ENCODE results near the gene POLRMT. TPM values are rescaled to one million over a fixed set of nuclear protein-coding genes. Genes with fewer than 3 reads are reported as not detected.
A peak's percentile ranks its signal among the peaks of the same experiment; 100 is the strongest.

Gene POLRMT
- total RNA-seq, 1 experiment from 2014 or later, result 40.9 TPM

DNA sequence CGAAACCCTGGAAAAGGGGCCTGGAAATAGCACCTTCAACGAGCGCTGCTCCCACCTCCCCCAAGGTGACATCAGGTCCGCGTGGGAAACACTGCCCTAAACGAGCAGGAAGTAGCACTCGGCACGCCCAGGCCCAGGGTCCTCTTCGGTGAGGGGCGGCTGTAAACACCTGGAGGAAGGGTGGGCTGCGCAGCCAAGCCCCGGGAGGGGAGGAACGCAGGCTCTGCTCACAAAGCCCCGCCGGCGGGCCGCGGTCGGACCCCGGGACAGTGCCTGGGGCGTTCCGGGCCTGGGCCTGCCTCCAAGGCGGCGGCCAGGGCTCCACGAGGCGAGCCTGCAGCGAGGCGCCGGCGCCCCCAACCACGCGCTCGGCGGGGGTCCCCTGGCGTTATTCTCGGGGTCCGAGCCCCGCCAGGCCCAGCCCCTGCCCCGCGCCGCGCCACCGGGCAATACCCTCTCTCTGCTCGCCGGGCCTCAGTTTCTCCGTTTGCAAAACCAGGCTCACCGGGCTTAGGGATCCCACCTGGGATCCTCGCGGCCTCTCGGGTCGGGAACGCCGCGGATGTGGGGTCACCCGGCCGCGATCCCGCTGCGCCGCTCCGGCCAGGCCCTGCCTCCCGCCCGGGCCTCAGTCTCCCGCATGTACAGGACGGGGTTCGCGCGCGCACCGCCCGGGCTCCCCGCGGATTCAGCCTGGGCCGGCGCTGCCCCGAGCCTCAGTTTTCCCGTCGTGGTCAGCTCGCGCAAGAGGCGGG, 29.0 kb upstream of the POLRMT start:
- H3K9me3 Mint-ChIP-seq (ENCODE audit: unreplicated experiment), result no peaks in the 10 kb centered on the region
- peak; percentile 64 for DNase-seq (ENCODE audit: unreplicated experiment)
- H3K4me1 Mint-ChIP-seq (ENCODE audit: insufficient read depth, unreplicated experiment), result peaks cover 31% of the 10 kb centered on the region
- H3K36me3 Mint-ChIP-seq (ENCODE audit: insufficient read depth, unreplicated experiment), result peaks cover 7% of the 10 kb centered on the region
- H3K4me3 Mint-ChIP-seq (ENCODE audit: unreplicated experiment), result peak overlapping the region; percentile 87
- CTCF ChIA-PET, result interaction anchor here (0.8 to 1.8 kb wide), 3 partner anchors 15 to 72 kb away, joined by 3 to 7 read pairs (median 7); no protein-coding TSS in a partner anchor
- no TSS peak for BruUV-seq (replicated peaks)
- no peaks in the 10 kb centered on the region for H3K27me3 Mint-ChIP-seq (ENCODE audit: insufficient read depth, unreplicated experiment)
- POLR2A ChIA-PET, result interaction anchor here (0.6 to 3.3 kb wide), 10 partner anchors 14 to 943 kb away, joined by 3 to 49 read pairs (median 6); partner anchors contain the start of genes CDC34, FSTL3, MISP and UQCR11
- TF ChIP-seq, protein P1, sequence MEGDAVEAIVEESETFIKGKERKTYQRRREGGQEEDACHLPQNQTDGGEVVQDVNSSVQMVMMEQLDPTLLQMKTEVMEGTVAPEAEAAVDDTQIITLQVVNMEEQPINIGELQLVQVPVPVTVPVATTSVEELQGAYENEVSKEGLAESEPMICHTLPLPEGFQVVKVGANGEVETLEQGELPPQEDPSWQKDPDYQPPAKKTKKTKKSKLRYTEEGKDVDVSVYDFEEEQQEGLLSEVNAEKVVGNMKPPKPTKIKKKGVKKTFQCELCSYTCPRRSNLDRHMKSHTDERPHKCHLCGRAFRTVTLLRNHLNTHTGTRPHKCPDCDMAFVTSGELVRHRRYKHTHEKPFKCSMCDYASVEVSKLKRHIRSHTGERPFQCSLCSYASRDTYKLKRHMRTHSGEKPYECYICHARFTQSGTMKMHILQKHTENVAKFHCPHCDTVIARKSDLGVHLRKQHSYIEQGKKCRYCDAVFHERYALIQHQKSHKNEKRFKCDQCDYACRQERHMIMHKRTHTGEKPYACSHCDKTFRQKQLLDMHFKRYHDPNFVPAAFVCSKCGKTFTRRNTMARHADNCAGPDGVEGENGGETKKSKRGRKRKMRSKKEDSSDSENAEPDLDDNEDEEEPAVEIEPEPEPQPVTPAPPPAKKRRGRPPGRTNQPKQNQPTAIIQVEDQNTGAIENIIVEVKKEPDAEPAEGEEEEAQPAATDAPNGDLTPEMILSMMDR (IDR thresholded peaks at IDR 0.05; ENCODE audit: unreplicated experiment), result no peak
- peak overlapping the region; percentile 88 for H3K27ac Mint-ChIP-seq (ENCODE audit: low read depth, unreplicated experiment)
- intact Hi-C loops (cut with micrococcal nuclease), result loop anchor here (5.0 kb wide), 1 partner anchor 75 kb away; the partner anchor contains the start of gene HCN2

DNA sequence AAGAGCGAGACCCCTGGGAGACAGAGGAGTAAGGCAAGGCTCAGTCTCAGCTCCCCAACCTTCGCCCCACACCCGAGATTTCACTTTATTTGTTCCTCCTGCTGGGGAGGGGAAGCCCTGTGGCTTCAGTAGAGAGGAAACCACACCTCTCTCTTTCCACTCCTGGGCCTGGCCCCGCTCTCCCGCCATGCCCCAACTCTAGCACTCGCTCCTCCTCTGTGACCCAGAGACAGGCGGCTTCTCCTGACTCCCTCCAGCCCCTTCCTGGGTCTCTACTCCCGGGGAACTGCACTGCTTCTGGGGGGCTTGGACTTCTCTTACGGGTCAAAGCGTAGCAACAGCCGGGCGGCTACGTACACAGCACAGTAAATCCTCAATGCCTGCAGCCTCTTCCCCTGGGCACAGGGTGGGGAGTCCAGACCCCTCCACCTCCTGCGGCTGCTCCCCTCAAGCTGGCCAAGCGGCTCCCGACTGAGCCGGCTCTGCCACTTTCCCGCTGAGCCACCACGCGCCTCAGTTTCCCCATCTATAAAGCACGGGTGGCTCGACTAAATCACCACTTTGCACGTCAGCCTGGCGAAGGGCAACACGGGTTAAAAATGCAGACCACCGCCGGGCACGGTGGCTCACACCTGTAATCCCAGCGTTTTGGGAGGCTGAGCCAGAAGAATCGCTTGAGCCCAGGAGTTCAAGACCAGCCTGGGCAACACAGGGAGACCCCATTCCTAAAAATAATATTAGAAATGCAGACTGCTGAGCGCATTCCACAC, 28.3 kb upstream of the POLRMT start:
- H3K36me3 Mint-ChIP-seq (ENCODE audit: insufficient read depth, unreplicated experiment), result peaks cover 7% of the 10 kb centered on the region
- TF ChIP-seq, protein P1 (IDR thresholded peaks at IDR 0.05; ENCODE audit: unreplicated experiment), result no peak
- peak overlapping the region; percentile 87 for H3K4me3 Mint-ChIP-seq (ENCODE audit: unreplicated experiment)
- H3K27me3 Mint-ChIP-seq (ENCODE audit: insufficient read depth, unreplicated experiment), result no peaks in the 10 kb centered on the region
- H3K9me3 Mint-ChIP-seq (ENCODE audit: unreplicated experiment), result no peaks in the 10 kb centered on the region
- BruUV-seq (replicated peaks), result TSS peak; percentile 47
- peak overlapping the region; percentile 88 for H3K27ac Mint-ChIP-seq (ENCODE audit: low read depth, unreplicated experiment)
- POLR2A ChIA-PET, result interaction anchor here (0.6 to 3.3 kb wide), 9 partner anchors 15 to 142 kb away, joined by 3 to 33 read pairs (median 5); partner anchors contain the start of genes CDC34, FSTL3 and POLRMT
- intact Hi-C loops (cut with micrococcal nuclease), result loop anchor here (2.0 to 5.0 kb wide), 2 partner anchors 74 to 129 kb away; partner anchors contain the start of gene HCN2
- H3K4me1 Mint-ChIP-seq (ENCODE audit: insufficient read depth, unreplicated experiment), result peaks cover 31% of the 10 kb centered on the region
- CTCF ChIA-PET, result no interaction called here
- no peak for DNase-seq (ENCODE audit: unreplicated experiment)

DNA sequence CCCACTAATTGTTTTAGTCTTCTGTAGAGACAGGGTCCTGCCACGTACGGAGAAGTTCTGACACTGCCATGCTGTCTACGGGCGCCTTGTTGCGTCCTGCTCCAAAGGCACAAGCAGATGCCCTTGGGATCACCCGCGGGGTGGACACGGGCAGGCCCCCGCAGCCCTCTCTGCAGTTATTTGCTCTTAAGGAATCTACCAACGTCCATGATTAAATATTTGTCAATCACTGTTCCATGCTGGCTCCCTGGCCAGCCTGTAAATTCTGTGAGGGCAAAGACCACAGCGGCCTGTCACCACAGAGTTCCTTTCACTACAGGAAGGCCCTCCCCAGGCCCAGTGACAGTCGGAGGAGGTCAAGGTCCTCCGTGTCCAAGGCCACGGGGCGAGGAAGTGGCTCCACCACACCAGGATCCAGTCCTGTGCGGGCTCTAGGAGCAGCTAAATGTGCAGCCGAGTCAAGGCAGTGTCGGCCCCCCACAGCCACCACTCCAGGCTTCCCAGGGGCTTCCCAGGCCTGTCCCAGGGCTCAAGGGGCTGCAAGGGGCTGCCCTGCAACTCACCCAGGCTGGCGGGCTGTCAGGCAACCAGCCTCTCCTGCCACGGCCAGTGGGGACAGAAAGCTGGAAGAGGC, 27.6 kb upstream of the POLRMT start:
- no peaks in the 10 kb centered on the region for H3K27me3 Mint-ChIP-seq (ENCODE audit: insufficient read depth, unreplicated experiment)
- ChIA-PET CTCF (no interaction called here), POLR2A (interaction anchor here (0.6 to 3.3 kb wide), 11 partner anchors 16 to 143 kb away, joined by 3 to 33 read pairs (median 5); partner anchors contain the start of genes CDC34, FSTL3 and POLRMT)
- BruUV-seq (replicated peaks), result no TSS peak
- H3K9me3 Mint-ChIP-seq (ENCODE audit: unreplicated experiment), result no peaks in the 10 kb centered on the region
- H3K27ac Mint-ChIP-seq (ENCODE audit: low read depth, unreplicated experiment), result peak overlapping the region; percentile 88
- H3K36me3 Mint-ChIP-seq (ENCODE audit: insufficient read depth, unreplicated experiment), result peaks cover 7% of the 10 kb centered on the region
- TF ChIP-seq, protein P1 (IDR thresholded peaks at IDR 0.05; ENCODE audit: unreplicated experiment), result no peak
- DNase-seq (ENCODE audit: unreplicated experiment), result no peak
- intact Hi-C loops (cut with micrococcal nuclease), result loop anchor here (2.0 to 5.0 kb wide), 2 partner anchors 74 to 128 kb away; partner anchors contain the start of gene HCN2
- peaks cover 31% of the 10 kb centered on the region for H3K4me1 Mint-ChIP-seq (ENCODE audit: insufficient read depth, unreplicated experiment)
- H3K4me3 Mint-ChIP-seq (ENCODE audit: unreplicated experiment), result peak overlapping the region; percentile 87
